Left lung (tissue), 10 donors: Measurements from ENCODE around the gene CDPF1. TPM values are rescaled to one million over a fixed set of nuclear protein-coding genes. Genes with fewer than 3 reads are reported as not detected.

Source experiments
- ATAC-seq: fragments of 200-7000 bp; cut with Tn5 transposase; one replicate; pipeline ENCODE4 v1.9.1; 2020; ENCODE audit warnings: moderate library complexity
- DNase-seq, 4 donors: peaks; one replicate each; pipeline ENCODE4 v3.0.0-alpha.2; 2013 to 2020
- H3K27ac ChIP-seq, 2 donors: fragments of 200-600 bp; sonication (generic) in 1 of 2; one replicate each; pipeline versions ENCODE4 v1.5.0 to v1.8.0; 2020 to 2021
- H3K27me3 ChIP-seq, 2 donors: fragments of 200-600 bp; sonication (generic) in 1 of 2; one replicate each; pipeline versions ENCODE4 v1.5.0 to v1.8.0; 2020 to 2021
- H3K36me3 ChIP-seq, 2 donors: fragments of 200-600 bp; sonication (generic) in 1 of 2; one replicate each; pipeline versions ENCODE4 v1.5.0 to v1.8.0; 2020 to 2021
- H3K4me1 ChIP-seq, 2 donors: fragments of 200-600 bp; one replicate each; pipeline ENCODE4 v1.8.0; 2021
- H3K4me3 ChIP-seq, 2 donors: fragments of 200-600 bp; sonication (generic) in 1 of 2; one replicate each; pipeline versions ENCODE4 v1.5.0 to v1.8.0; 2020 to 2021; ENCODE audit warnings: mild to moderate bottlenecking in 1 of 2
- H3K9me3 ChIP-seq, 2 donors: fragments of 200-600 bp; sonication (generic) in 1 of 2; one replicate each; pipeline versions ENCODE4 v1.5.0 to v1.8.0; 2020 to 2021
- CTCF ChIP-seq, 2 donors: fragments of 200-600 bp; sonication (generic) in 1 of 2; IDR thresholded peaks; one replicate each; pipeline versions ENCODE4 v1.5.0 to v1.8.0; 2021; ENCODE audit warnings: antibody characterized with exemption in 2 of 2
- intact Hi-C, 2 donors: fragments of 100-400 bp; cut with DNase I; formaldehyde crosslinking; loops; one replicate each; pipeline versions ENCODE4 v1.11.2 to v1.14.2; 2022
- polyA plus RNA-seq, 6 donors: library from polyadenylated mRNA; unstranded; fragments of 120-200 nt; gene quantifications; one replicate each; pipeline ENCODE4 v1.2.1, GENCODE V29; 2013; ENCODE audit not compliant: insufficient read length in 6 of 6
- total RNA-seq, 2 donors: library from RNA; stranded (reverse); fragmentation: NEBNext Ultra II Directional; extraction: Animal tissue kit (Norgen Biotek cat#: 25700); gene quantifications; one replicate each; pipeline ENCODE4 v1.2.1, GENCODE V29; 2021
- donor health status: DM: no; HTN: yes; CAD: no.
- donor health status: DM: no; HTN: no; CAD: no.

Gene CDPF1
- total and polyA plus RNA-seq, 8 donors: 7.7 to 13.5 (median 11.3) TPM

GRCh38 chr22:46273432-46274148 is 23.5 kb upstream of the CDPF1 start:
- Histone ChIP-seq H3K27ac (no peak overlapping the region), H3K9me3 (no peaks in the 10 kb centered on the region), H3K36me3 (peaks cover 0 to 71% of the 10 kb centered on the region in 2 donors), H3K27me3 (no peaks in the 10 kb centered on the region), H3K4me1 (peaks cover 11 to 19% of the 10 kb centered on the region in 2 donors), H3K4me3 (no peak overlapping the region)
- ATAC-seq (no peak), DNase-seq (peak in 1 of 4 donors; percentile 33)
- intact Hi-C loops: no loop called here
- TF ChIP-seq CTCF (IDR thresholded peaks at IDR 0.05): no peak

GRCh38 chr22:46272762-46273431 is 22.8 kb upstream of the CDPF1 start:
- H3K9me3 ChIP-seq: no peaks in the 10 kb centered on the region
- H3K27ac ChIP-seq: no peak overlapping the region
- intact Hi-C loops: no loop called here
- H3K4me3 ChIP-seq: no peak overlapping the region
- no peak for DNase-seq
- H3K36me3 ChIP-seq: peaks cover 0 to 64% of the 10 kb centered on the region in 2 donors
- H3K27me3 ChIP-seq: no peaks in the 10 kb centered on the region
- no peak for TF ChIP-seq CTCF (IDR thresholded peaks at IDR 0.05)
- peaks cover 14 to 24% of the 10 kb centered on the region in 2 donors for H3K4me1 ChIP-seq
- no peak for ATAC-seq

- Histone ChIP-seq H3K4me1 (peaks cover 14 to 26% of the 10 kb centered on the region in 2 donors), H3K36me3 (peaks cover 0 to 57% of the 10 kb centered on the region in 2 donors), H3K9me3 (no peaks in the 10 kb centered on the region), H3K27me3 (no peaks in the 10 kb centered on the region), H3K4me3 (no peak overlapping the region), H3K27ac (no peak overlapping the region)
- no peak for ATAC-seq
- no peak for DNase-seq
- intact Hi-C loops: no loop called here
- no peak for TF ChIP-seq CTCF (IDR thresholded peaks at IDR 0.05)
Measured at GRCh38 chr22:46272196-46272595, 22.1 kb upstream of the CDPF1 start.

- Histone ChIP-seq H3K9me3 (no peaks in the 10 kb centered on the region), H3K27ac (no peak overlapping the region), H3K27me3 (no peaks in the 10 kb centered on the region), H3K4me3 (peak overlapping the region in 1 of 2 donors; percentile 90), H3K36me3 (peaks cover 0 to 35% of the 10 kb centered on the region in 2 donors), H3K4me1 (peaks cover 14 to 34% of the 10 kb centered on the region in 2 donors)
- DNase-seq (no peak), ATAC-seq (no peak)
- TF ChIP-seq CTCF (IDR thresholded peaks at IDR 0.05): no peak
- intact Hi-C loops: no loop called here
Measured at GRCh38 chr22:46269564-46269963, 19.5 kb upstream of the CDPF1 start.
